Stomach smooth muscle (tissue), 2 donors: ENCODE results near the gene HGD.
"Not testable (repeated sequence)": the region's sequence is repeated elsewhere in the genome, so short reads cannot be mapped to it uniquely, and the experiment has no call there.

Experiments
- H3K27ac ChIP-seq: one replicate; pipeline ENCODE4 v1.7.0; 2013; ENCODE audit warnings: mild to moderate bottlenecking, low read length, inconsistent platforms
- H3K27me3 ChIP-seq, 2 donors: one replicate each; pipeline ENCODE4 v1.7.0; 2013; ENCODE audit warnings: low read length in 2 of 2; ENCODE audit not compliant: insufficient read depth in 2 of 2, control insufficient read depth in 1 of 2
- H3K36me3 ChIP-seq, 2 donors: one replicate each; pipeline ENCODE4 v1.7.0; 2013; ENCODE audit warnings: low read length in 2 of 2; ENCODE audit not compliant: control insufficient read depth in 2 of 2, insufficient read depth in 2 of 2
- H3K4me1 ChIP-seq: one replicate; pipeline ENCODE4 v1.7.0; 2013; ENCODE audit warnings: low read length; ENCODE audit not compliant: control insufficient read depth, insufficient read depth
- H3K4me3 ChIP-seq, 2 donors: one replicate each; pipeline ENCODE4 v1.7.0; 2013; ENCODE audit warnings: low read length in 2 of 2
- H3K9ac ChIP-seq, 2 donors: one replicate each; pipeline ENCODE4 v1.7.0; 2013; ENCODE audit warnings: low read length in 2 of 2, mild to moderate bottlenecking in 1 of 2
- H3K9me3 ChIP-seq, 2 donors: one replicate each; pipeline ENCODE4 v1.7.0; 2013; ENCODE audit warnings: low read length in 2 of 2; ENCODE audit not compliant: control insufficient read depth in 2 of 2
- donor health status: healthy.
- donor health status: Pancreatic carcinoma.

HGD gene

DNA sequence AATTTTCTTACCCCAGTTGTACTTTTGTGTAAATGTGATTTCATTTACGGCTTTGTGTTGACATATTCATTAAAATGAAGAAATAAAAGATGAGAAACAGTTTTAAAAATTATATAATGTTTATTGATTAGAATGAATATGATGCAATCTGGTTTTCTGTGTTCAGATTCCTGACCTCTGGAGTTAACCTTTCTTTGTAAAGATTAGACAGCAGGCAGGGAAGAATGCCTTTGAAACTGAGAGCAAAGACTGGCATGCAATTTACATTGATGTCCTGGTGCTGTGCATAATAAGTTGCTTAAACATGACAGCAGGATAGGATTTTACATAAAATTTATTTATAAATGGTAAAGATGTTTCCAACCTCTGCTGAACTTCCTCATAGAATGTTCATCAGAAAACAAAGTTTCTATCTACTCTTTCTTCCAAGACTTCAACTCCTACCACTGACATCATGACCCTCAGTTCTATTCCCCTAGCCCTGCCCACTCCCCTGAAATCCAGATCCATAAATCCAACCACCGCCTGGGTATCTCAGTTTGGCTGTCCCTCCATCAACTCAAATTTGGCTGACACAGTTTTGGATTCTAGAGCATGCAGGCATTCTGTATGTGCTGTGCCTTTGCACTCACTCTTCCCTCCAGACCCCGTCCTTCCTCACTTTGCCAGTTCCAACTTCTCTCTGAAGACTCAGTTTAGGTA lies 1.7 kb downstream of the HGD start:
- Histone ChIP-seq H3K36me3 (no peaks in the 10 kb centered on the region), H3K9ac (no peak overlapping the region), H3K4me1 (peaks cover 8% of the 10 kb centered on the region), H3K27ac (no peak overlapping the region), H3K4me3 (no peak overlapping the region), H3K9me3 (no peaks in the 10 kb centered on the region), H3K27me3 (no peaks in the 10 kb centered on the region)

DNA sequence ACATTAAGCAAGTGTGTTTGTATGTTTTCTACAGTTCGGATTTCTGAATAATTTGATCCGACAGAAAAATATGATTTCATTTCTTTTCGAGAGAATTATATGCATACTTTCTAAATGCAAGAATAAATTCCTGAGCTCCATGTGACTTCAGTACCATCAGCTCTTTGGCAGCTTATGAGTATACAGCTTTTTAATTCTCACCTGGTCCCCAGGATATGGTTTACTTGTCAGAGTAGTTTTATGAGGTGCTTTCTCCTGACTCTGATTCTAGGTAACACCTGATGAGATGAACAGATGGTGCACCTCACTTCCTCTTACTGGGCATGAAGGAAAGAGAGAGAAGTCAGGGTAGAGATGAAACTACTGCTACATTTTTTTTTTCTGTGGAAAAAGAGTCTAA lies 3.1 kb downstream of the HGD start:
- Histone ChIP-seq H3K36me3 (no peaks in the 10 kb centered on the region), H3K9ac (no peak overlapping the region), H3K4me3 (no peak overlapping the region)

GRCh38 chr3:120678331-120678947 lies 3.6 kb downstream of the HGD start:
- no peak overlapping the region for H3K4me3 ChIP-seq
- peak overlapping the region; percentile 56 for H3K27ac ChIP-seq
- no peaks in the 10 kb centered on the region for H3K36me3 ChIP-seq
- H3K27me3 ChIP-seq = no peaks in the 10 kb centered on the region
- H3K9ac ChIP-seq = peak overlapping the region in 1 of 2 donors; percentile 47
- no peaks in the 10 kb centered on the region for H3K9me3 ChIP-seq
- peaks cover 8% of the 10 kb centered on the region for H3K4me1 ChIP-seq

More for the DNA sequence above, 3.1 kb downstream of the HGD start:
- Histone ChIP-seq H3K4me1 (peaks cover 8% of the 10 kb centered on the region), H3K27me3 (no peaks in the 10 kb centered on the region), H3K27ac (no peak overlapping the region), H3K9me3 (no peaks in the 10 kb centered on the region)

GRCh38 chr3:120677193-120677592 lies 4.8 kb downstream of the HGD start:
- not testable (repeated sequence) for H3K9me3 ChIP-seq, H3K36me3 ChIP-seq, H3K27me3 ChIP-seq, H3K4me1 ChIP-seq, H3K4me3 ChIP-seq, H3K27ac ChIP-seq, H3K9ac ChIP-seq

DNA sequence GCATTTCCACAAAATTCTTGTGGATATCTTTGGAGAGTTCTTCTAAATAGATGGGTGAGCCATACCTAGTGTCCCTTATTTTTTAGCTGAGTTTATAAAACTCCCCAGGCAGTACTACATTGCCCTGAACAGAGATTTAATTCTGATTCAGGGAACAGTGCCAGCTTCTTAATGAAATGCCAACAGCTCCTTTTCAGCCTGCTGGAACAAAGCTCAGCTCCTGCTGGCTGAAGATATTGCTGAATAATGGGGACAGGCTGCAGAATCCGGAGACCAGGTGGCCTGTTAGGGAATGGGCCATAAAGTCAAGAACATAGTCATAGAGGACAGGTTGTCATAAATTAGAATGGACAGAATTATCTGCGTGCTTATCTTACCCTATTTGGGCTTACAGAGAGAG lies 8.9 kb downstream of the HGD start:
- Histone ChIP-seq H3K4me3 (no peak overlapping the region), H3K4me1 (peaks cover 1% of the 10 kb centered on the region), H3K36me3 (no peaks in the 10 kb centered on the region), H3K9me3 (no peaks in the 10 kb centered on the region), H3K27me3 (no peaks in the 10 kb centered on the region), H3K27ac (no peak overlapping the region), H3K9ac (no peak overlapping the region)

GRCh38 chr3:120670576-120670975 lies 11.5 kb downstream of the HGD start:
- H3K27ac ChIP-seq = no peak overlapping the region
- H3K9ac ChIP-seq = no peak overlapping the region
- no peaks in the 10 kb centered on the region for H3K9me3 ChIP-seq
- H3K27me3 ChIP-seq = no peaks in the 10 kb centered on the region
- no peaks in the 10 kb centered on the region for H3K36me3 ChIP-seq
- no peak overlapping the region for H3K4me3 ChIP-seq
- no peaks in the 10 kb centered on the region for H3K4me1 ChIP-seq

DNA sequence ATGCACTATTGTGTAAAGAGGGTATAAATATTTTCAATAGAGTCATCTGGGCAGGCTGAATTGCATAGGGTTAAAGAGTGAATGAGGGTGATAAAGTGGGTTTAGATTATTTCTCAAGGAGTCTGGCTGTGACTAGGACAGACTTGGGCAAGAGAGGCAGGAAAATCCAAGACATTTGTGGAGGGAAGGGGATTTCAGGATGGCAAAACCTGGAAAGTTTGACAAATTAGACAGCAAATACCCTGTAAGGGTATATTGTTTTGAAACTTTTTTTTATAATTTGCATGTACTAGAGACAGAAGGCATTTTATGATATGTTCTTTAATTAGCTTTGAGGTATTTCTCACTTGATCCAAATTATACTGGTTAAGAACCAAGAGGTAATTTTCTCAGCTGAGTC lies 17.1 kb downstream of the HGD start:
- no peaks in the 10 kb centered on the region for H3K27me3 ChIP-seq
- H3K9me3 ChIP-seq = no peaks in the 10 kb centered on the region
- H3K4me1 ChIP-seq = no peaks in the 10 kb centered on the region

GRCh38 chr3:120661945-120662344 lies 20.1 kb downstream of the HGD start:
- Histone ChIP-seq H3K4me1 (no peaks in the 10 kb centered on the region), H3K9ac (no peak overlapping the region), H3K27me3 (no peaks in the 10 kb centered on the region), H3K36me3 (no peaks in the 10 kb centered on the region), H3K27ac (no peak overlapping the region), H3K4me3 (no peak overlapping the region), H3K9me3 (no peaks in the 10 kb centered on the region)

More for the DNA sequence above, 17.1 kb downstream of the HGD start:
- no peak overlapping the region for H3K27ac ChIP-seq
- H3K4me3 ChIP-seq = no peak overlapping the region
- no peak overlapping the region for H3K9ac ChIP-seq
- H3K36me3 ChIP-seq = no peaks in the 10 kb centered on the region

DNA sequence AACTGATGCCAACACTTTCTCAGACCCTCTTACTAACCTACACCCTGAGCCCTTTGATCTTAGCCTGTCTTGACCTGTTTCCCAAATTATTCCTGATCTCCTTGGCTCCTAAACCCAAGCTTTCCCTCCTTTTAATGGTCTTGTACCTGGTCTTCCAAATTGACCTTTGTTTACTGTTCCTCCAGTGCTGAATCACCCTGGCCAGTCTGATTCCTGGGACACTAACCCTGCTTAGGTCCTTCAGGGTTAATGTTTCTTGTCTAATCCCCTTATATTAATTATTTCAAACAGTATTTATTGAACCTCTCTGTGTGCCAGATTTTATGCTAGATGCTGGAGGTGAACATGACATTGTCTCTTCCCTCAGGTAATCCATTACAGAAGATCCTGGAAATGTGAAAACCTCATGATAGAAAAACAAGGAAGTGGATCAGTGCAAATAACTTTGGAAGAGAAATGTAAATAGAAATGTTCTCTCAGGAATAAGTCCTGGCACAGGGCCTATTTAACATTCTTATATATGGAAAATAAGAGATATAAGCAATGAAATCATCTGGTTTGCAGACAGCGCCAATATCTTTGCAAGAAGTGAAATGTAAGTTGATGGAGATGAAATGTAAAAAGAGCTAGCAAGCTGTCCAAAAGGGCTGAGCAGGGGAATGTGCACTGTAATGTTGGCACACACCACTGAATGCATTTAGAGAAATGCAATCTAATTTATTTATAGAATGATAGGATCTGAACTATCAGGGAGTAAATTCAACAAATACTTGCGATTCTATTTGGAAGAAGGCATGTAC lies 20.7 kb downstream of the HGD start:
- no peaks in the 10 kb centered on the region for H3K27me3 ChIP-seq
- no peaks in the 10 kb centered on the region for H3K36me3 ChIP-seq
- no peak overlapping the region for H3K4me3 ChIP-seq
- H3K27ac ChIP-seq = no peak overlapping the region
- H3K4me1 ChIP-seq = no peaks in the 10 kb centered on the region
- no peaks in the 10 kb centered on the region for H3K9me3 ChIP-seq
- H3K9ac ChIP-seq = no peak overlapping the region

DNA sequence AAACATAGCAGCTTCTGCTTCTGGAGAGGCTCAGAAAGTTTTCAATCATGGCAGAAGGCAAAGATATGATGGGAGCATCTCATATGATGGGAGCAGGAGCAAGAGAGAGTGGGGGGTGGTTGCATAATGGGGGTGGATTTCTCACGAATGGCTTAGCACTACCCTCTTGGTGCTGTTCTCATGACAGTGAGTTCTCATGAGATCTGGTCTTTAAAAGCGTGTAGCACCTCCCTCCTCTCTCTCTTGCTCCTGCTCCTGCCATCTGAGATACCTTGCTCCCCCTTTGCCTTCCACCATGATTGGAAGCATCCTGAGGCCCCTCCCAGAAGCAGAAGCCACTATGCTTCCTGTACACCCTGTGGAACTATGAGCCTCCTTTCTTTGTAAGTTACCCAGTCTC lies 22.2 kb downstream of the HGD start:
- H3K9ac ChIP-seq = no peak overlapping the region
- H3K36me3 ChIP-seq = no peaks in the 10 kb centered on the region
- H3K27me3 ChIP-seq = no peaks in the 10 kb centered on the region
- no peak overlapping the region for H3K4me3 ChIP-seq
- H3K27ac ChIP-seq = no peak overlapping the region
- H3K4me1 ChIP-seq = no peaks in the 10 kb centered on the region
- no peaks in the 10 kb centered on the region for H3K9me3 ChIP-seq

DNA sequence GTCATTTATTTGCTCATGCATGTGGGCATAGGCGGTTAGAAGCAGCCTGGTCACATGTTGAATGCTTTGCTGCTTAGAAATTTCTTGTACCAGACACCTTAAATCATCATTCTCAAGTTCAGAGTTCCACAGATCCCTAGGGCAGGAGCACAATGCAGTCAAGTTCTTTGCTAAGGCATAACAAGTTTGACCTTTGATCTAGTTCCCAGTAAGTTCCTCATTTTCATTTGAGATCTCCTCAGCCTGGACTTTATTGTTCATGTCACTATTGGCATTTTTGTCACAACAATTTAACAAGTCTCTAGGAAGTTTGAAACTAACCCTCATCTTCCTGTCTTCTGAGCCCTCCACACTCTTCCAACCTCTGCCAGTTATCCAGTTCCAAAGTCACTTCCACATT lies 22.8 kb downstream of the HGD start:
- Histone ChIP-seq H3K4me3 (no peak overlapping the region), H3K36me3 (no peaks in the 10 kb centered on the region), H3K9ac (no peak overlapping the region), H3K27me3 (no peaks in the 10 kb centered on the region), H3K27ac (no peak overlapping the region), H3K4me1 (no peaks in the 10 kb centered on the region), H3K9me3 (no peaks in the 10 kb centered on the region)
